HepG2 (cell line): ENCODE results near the gene GRIK2. TPM values are rescaled to one million over a fixed set of nuclear protein-coding genes. Genes with fewer than 3 reads are reported as not detected.

Source experiments
- ATAC-seq: fragments of 200-7000 bp; cut with Tn5 transposase; 3 replicates; pipeline ENCODE4 v1.9.1; 2020; ENCODE audit warnings: mild to moderate bottlenecking, moderate library complexity
- BruUV-seq: library from RNA; stranded (reverse); fragments of 400-500 nt; replicated peaks from 2 replicates; lab custom pipeline; 2021; lab: Mats Ljungman, UMichigan
- CTCF ChIA-PET: fragments of 300-600 bp; formaldehyde crosslinking; extraction: SDS; loops from one replicate; lab custom pipeline; 2021; ENCODE audit warnings: low total read pairs, inconsistent platforms, low intra/inter-chr PET ratio; lab: Yijun Ruan, JAX
- POLR2A ChIA-PET: fragments of 350-600 bp; sonication (Branson Sonifier 250); formaldehyde crosslinking; loops from one replicate; lab custom pipeline; 2020; ENCODE audit warnings: antibody characterized with exemption, inconsistent platforms; lab: Yijun Ruan, JAX
- DNase-seq: peaks from one replicate; pipeline ENCODE4 v3.0.0-alpha.2; 2015; ENCODE audit warnings: low spot score
- FAIRE-seq: peaks from 3 replicates; lab custom pipeline; 2011; peaks lifted over from hg19 to GRCh38; lab: Jason Lieb, UNC
- H2AFZ ChIP-seq: one replicate; pipeline ENCODE4 v1.6.1; 2011; ENCODE audit warnings: low read length, inconsistent platforms
- H3K27ac ChIP-seq: fragments of 300-600 bp; 3 replicates; pipeline ENCODE4 v1.8.0; 2011; ENCODE audit warnings: mixed run types, mild to moderate bottlenecking, mixed read lengths, low read length, inconsistent platforms; ENCODE audit not compliant: insufficient read depth; ENCODE audit errors: extremely low read length
- H3K27me3 ChIP-seq, 2 experiments: fragments of 200-600 bp in 1 of 2; 2 replicates in 1 of 2; 3 replicates in 1 of 2; pipeline versions ENCODE4 v1.6.0 to v1.8.0; 2011; ENCODE audit warnings: low read length in 2 of 2, mild to moderate bottlenecking in 2 of 2, moderate library complexity in 2 of 2, inconsistent platforms in 1 of 2; ENCODE audit not compliant: insufficient read depth in 2 of 2, control insufficient read depth in 1 of 2
- H3K36me3 ChIP-seq, 2 experiments: fragments of 200-600 bp in 1 of 2; replicated peaks in 1 of 2; 2 replicates in 1 of 2; 3 replicates in 1 of 2; pipeline versions ENCODE4 v1.5.1 to v1.8.0; 2011; ENCODE audit warnings: low read length in 2 of 2, inconsistent platforms in 1 of 2; ENCODE audit not compliant: insufficient read depth in 2 of 2, control insufficient read depth in 1 of 2
- H3K4me1 ChIP-seq: 2 replicates; pipeline ENCODE4 v1.5.1; 2012; ENCODE audit warnings: low read length, inconsistent platforms; ENCODE audit not compliant: insufficient read depth
- H3K4me2 ChIP-seq: 2 replicates; pipeline ENCODE4 v1.6.0; 2011; ENCODE audit warnings: low read depth, low read length, inconsistent platforms
- H3K4me3 ChIP-seq, 3 experiments: fragments of 200-600 bp in 1 of 3; sonication (generic), shearing (Covaris generic) in 1 of 3; replicated peaks in 1 of 3; 2 replicates each; pipeline ENCODE4 v1.5.1; 2011 to 2016; ENCODE audit warnings: low read length in 3 of 3, inconsistent platforms in 2 of 3, low read depth in 2 of 3, mild to moderate bottlenecking in 2 of 3, control low read depth in 1 of 3, mixed read lengths in 1 of 3; ENCODE audit not compliant: insufficient read depth in 1 of 3
- H3K79me2 ChIP-seq: one replicate; pipeline ENCODE4 v1.6.1; 2011; ENCODE audit warnings: low read length, inconsistent platforms; ENCODE audit not compliant: insufficient read depth
- H3K9ac ChIP-seq: 2 replicates; pipeline ENCODE4 v1.6.0; 2011; ENCODE audit warnings: mild to moderate bottlenecking, low read depth, low read length, inconsistent platforms; ENCODE audit not compliant: insufficient read depth
- H3K9me3 ChIP-seq: 2 replicates; pipeline ENCODE4 v1.5.1; 2012; ENCODE audit warnings: mild to moderate bottlenecking, low read length
- H4K20me1 ChIP-seq: 2 replicates; pipeline ENCODE4 v1.6.0; 2011; ENCODE audit warnings: inconsistent platforms, mild to moderate bottlenecking, low read length, moderate library complexity; ENCODE audit not compliant: insufficient read depth
- EZH2 ChIP-seq: conservative IDR thresholded peaks from 2 replicates; pipeline ENCODE4 v1.6.1; 2012; ENCODE audit warnings: mild to moderate bottlenecking, low read depth, low read length, moderate library complexity
- FOXJ3 ChIP-seq: sonication (generic); formaldehyde crosslinking; IDR thresholded peaks from 2 replicates; pipeline ENCODE4 v1.4.0; 2020; ENCODE audit warnings: missing genetic modification reagents, mild to moderate bottlenecking, borderline replicate concordance
- GATAD2A ChIP-seq: IDR thresholded peaks from 2 replicates; pipeline ENCODE4 v1.6.1; 2016
- HNRNPL ChIP-seq: fragments of 200-400 bp; formaldehyde crosslinking; IDR thresholded peaks from 2 replicates; pipeline ENCODE4 v1.6.1; 2017; ENCODE audit warnings: mild to moderate bottlenecking, low read depth, low read length
- JUND ChIP-seq: sonication (generic); formaldehyde crosslinking; IDR thresholded peaks from 2 replicates; pipeline ENCODE4 v1.8.0; 2022; ENCODE audit warnings: mild to moderate bottlenecking, missing genetic modification reagents
- KDM3A ChIP-seq: IDR thresholded peaks from 2 replicates; pipeline ENCODE4 v1.6.1; 2018; ENCODE audit warnings: low read depth, missing compliant biosample characterization
- MED13 ChIP-seq: sonication (generic); formaldehyde crosslinking; IDR thresholded peaks from 2 replicates; pipeline ENCODE4 v1.5.0; 2020; ENCODE audit warnings: missing genetic modification reagents
- NBN ChIP-seq: fragments of 450-650 bp; conservative IDR thresholded peaks from 2 replicates; pipeline ENCODE4 v1.6.1; 2017
- NR1H2 ChIP-seq: sonication (generic); formaldehyde crosslinking; IDR thresholded peaks from 2 replicates; pipeline ENCODE4 v1.8.1; 2022; ENCODE audit warnings: low read depth, missing genetic modification reagents, borderline replicate concordance
- NRL ChIP-seq: sonication (generic); formaldehyde crosslinking; IDR thresholded peaks from 2 replicates; pipeline ENCODE4 v1.5.0; 2020; ENCODE audit warnings: missing genetic modification reagents, mild to moderate bottlenecking, moderate library complexity, borderline replicate concordance
- PREB ChIP-seq: sonication (generic); formaldehyde crosslinking; IDR thresholded peaks from 2 replicates; pipeline ENCODE4 v1.4.0; 2020; ENCODE audit warnings: missing genetic modification reagents
- SMARCE1 ChIP-seq: fragments of 450-650 bp; IDR thresholded peaks from 2 replicates; pipeline ENCODE4 v1.6.1; 2017; ENCODE audit warnings: borderline replicate concordance
- SRSF9 ChIP-seq: fragments of 200-400 bp; formaldehyde crosslinking; IDR thresholded peaks from 2 replicates; pipeline ENCODE4 v1.6.1; 2018; ENCODE audit warnings: borderline replicate concordance, mild to moderate bottlenecking, low read depth, low read length; ENCODE audit not compliant: insufficient read depth, poor library complexity, severe bottlenecking
- ZBTB20 ChIP-seq: sonication (generic); formaldehyde crosslinking; IDR thresholded peaks from 2 replicates; pipeline ENCODE4 v1.8.1; 2023; ENCODE audit warnings: missing genetic modification reagents, low read depth, mild to moderate bottlenecking, borderline replicate concordance
- ZBTB8A ChIP-seq: sonication (generic); formaldehyde crosslinking; IDR thresholded peaks from 2 replicates; pipeline ENCODE4 v1.4.0; 2020; ENCODE audit warnings: mild to moderate bottlenecking, low read depth, missing genetic modification reagents, borderline replicate concordance
- ZNF136 ChIP-seq: sonication (generic); formaldehyde crosslinking; IDR thresholded peaks from 2 replicates; pipeline ENCODE4 v1.8.1; 2022; ENCODE audit warnings: low read depth, mild to moderate bottlenecking, moderate library complexity, missing genetic modification reagents
- ZNF589 ChIP-seq: sonication (generic); formaldehyde crosslinking; conservative IDR thresholded peaks from 2 replicates; pipeline ENCODE4 v1.8.0; 2022; ENCODE audit warnings: mild to moderate bottlenecking, moderate library complexity, missing genetic modification reagents
- ZNF605 ChIP-seq: sonication (generic); formaldehyde crosslinking; IDR thresholded peaks from 2 replicates; pipeline ENCODE4 v1.8.0; 2022; ENCODE audit warnings: mild to moderate bottlenecking, missing genetic modification reagents
- ZNF713 ChIP-seq: sonication (generic); formaldehyde crosslinking; IDR thresholded peaks from 2 replicates; pipeline ENCODE4 v1.4.0; 2020; ENCODE audit warnings: mild to moderate bottlenecking, missing genetic modification reagents
- ZNF775 ChIP-seq: sonication (generic); formaldehyde crosslinking; IDR thresholded peaks from 2 replicates; pipeline ENCODE4 v1.4.0; 2020; ENCODE audit warnings: missing genetic modification reagents, mild to moderate bottlenecking, moderate library complexity, borderline replicate concordance
- ZNF782 ChIP-seq: sonication (generic); formaldehyde crosslinking; IDR thresholded peaks from 2 replicates; pipeline ENCODE4 v1.4.0; 2020; ENCODE audit warnings: missing genetic modification reagents, mild to moderate bottlenecking, borderline replicate concordance
- ZNF879 ChIP-seq: sonication (generic); formaldehyde crosslinking; IDR thresholded peaks from 2 replicates; pipeline ENCODE4 v1.8.1; 2023; ENCODE audit warnings: missing genetic modification reagents
- ZUFSP ChIP-seq: sonication (generic); formaldehyde crosslinking; IDR thresholded peaks from 2 replicates; pipeline ENCODE4 v1.9.0; 2021; ENCODE audit warnings: missing genetic modification reagents, mild to moderate bottlenecking, borderline replicate concordance
- WGBS: methylation state at CpG from one replicate; pipeline ENCODE4 v1.1.6; 2017; ENCODE audit warnings: low lambda C conversion rate; 5-methylcytosine and 5-hydroxymethylcytosine counted together
- in situ Hi-C: cut with HindIII; loops from 2 replicates; pipeline ENCODE4 v1.10.0; 2017; ENCODE audit warnings: low pct_unique_long_range_greater_than_20kb; ENCODE audit not compliant: extremely low pct_ligation_motif_present
- intact Hi-C: fragments of 100-400 bp; cut with micrococcal nuclease; formaldehyde crosslinking; loops from one replicate; pipeline ENCODE4 v1.10.0; 2022; ENCODE audit not compliant: unreplicated experiment
- polyA plus RNA-seq, 8 experiments: library from polyadenylated mRNA; depleted of rRNA in 3 of 8; stranded (reverse) in 7 of 8; unstranded in 1 of 8; fragments of >200 nt; fragmentation: Illumina TruSeq in 4 of 8; extraction: Trizol in 4 of 8; gene quantifications; 2 replicates each; pipeline versions ENCODE4 v1.2.1 to v1.2.3, GENCODE V29; 2011 to 2016; ENCODE audit warnings: low read depth in 4 of 8, missing spikeins in 1 of 8, mixed read lengths in 1 of 8; ENCODE audit not compliant: insufficient read depth in 1 of 8
- total RNA-seq, 5 experiments: library from RNA; depleted of rRNA; stranded (reverse); fragments of >200 nt; fragmentation: Illumina TruSeq; extraction: Trizol; gene quantifications; 2 replicates each; pipeline ENCODE4 v1.2.3, GENCODE V29; 2016; ENCODE audit warnings: low read depth in 1 of 5

The GRIK2 gene
- total and polyA plus RNA-seq, 2 of the 13 experiments (the other 11 are each of a cell fraction or from before 2014, with no cell fraction given) = not detected

GRCh38 chr6:101876431-101876830 lies 482.9 kb downstream of the GRIK2 start (continued):
- TF ChIP-seq PREB (CRISPR knock-in tag) = no peak
- no peak for TF ChIP-seq ZBTB20 (CRISPR knock-in tag)
- no peak for TF ChIP-seq ZUFSP
- TF ChIP-seq EZH2 = no peak
- no peak for TF ChIP-seq KDM3A (CRISPR knock-in tag)
- TF ChIP-seq MED13 (CRISPR knock-in tag) = no peak
- TF ChIP-seq NR1H2 (CRISPR knock-in tag) = no peak

GRCh38 chr6:101878554-101879276 lies 485.2 kb downstream of the GRIK2 start:
- Histone ChIP-seq H3K4me1 (no peaks in the 10 kb centered on the region), H3K4me2 (no peak overlapping the region), H2AFZ (no peak overlapping the region), H3K27me3 (no peaks in the 10 kb centered on the region), H4K20me1 (no peaks in the 10 kb centered on the region), H3K4me3 (no peak overlapping the region), H3K27ac (no peak overlapping the region), H3K79me2 (no peaks in the 10 kb centered on the region), H3K36me3 (no peaks in the 10 kb centered on the region), H3K9ac (no peak overlapping the region), H3K9me3 (no peaks in the 10 kb centered on the region)
- 37% methylated on average over 7 of the region's 7 CpGs for WGBS
- DNase-seq = no peak
- POLR2A ChIA-PET = no interaction called here
- no peak for ATAC-seq
- intact Hi-C loops (no loop called here), in situ Hi-C loops (no loop called here)
- CTCF ChIA-PET = no interaction called here
- no TSS peak for BruUV-seq
- no peak for FAIRE-seq
- TF ChIP-seq ZNF775 (CRISPR knock-in tag) = no peak
- TF ChIP-seq HNRNPL = no peak
- no peak for TF ChIP-seq SMARCE1
- TF ChIP-seq ZNF879 (CRISPR knock-in tag) = no peak
- no peak for TF ChIP-seq FOXJ3 (CRISPR knock-in tag)
- no peak for TF ChIP-seq GATAD2A (CRISPR knock-in tag)
- no peak for TF ChIP-seq NBN
- TF ChIP-seq SRSF9 = no peak
- TF ChIP-seq ZNF713 (CRISPR knock-in tag) = no peak
- no peak for TF ChIP-seq ZNF605 (CRISPR knock-in tag)
- no peak for TF ChIP-seq JUND (CRISPR knock-in tag)
- no peak for TF ChIP-seq ZNF589 (CRISPR knock-in tag)
- TF ChIP-seq ZNF782 (CRISPR knock-in tag) = no peak
- TF ChIP-seq ZBTB8A = no peak
- TF ChIP-seq ZNF136 = no peak
- TF ChIP-seq NRL (CRISPR knock-in tag) = no peak
